ENCODE data around the gene KLF18. TPM values are rescaled to one million over a fixed set of nuclear protein-coding genes. Genes with fewer than 3 reads are reported as not detected.

KLF18 gene
- total RNA-seq, 3 donors from 2014 or later: not detected

DNA sequence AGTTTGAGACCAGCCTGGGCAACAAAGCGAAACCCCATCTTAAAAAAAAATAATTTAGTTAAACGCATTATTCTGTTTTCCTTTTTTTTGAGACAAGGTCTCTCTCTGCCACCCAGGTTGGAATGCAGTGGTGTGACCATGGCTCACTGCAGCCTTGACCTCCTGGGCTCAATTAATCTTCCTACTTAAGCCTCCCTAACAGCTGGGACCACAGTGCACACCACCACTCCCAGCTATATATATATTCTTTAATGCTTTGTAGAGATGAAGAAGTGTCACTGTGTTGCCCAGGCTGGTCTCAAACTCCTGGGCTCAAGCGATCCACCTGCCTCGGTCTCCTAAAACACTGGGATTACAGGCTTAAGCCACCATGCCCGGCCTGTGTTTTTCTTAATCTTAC is 30.5 kb downstream of the KLF18 start:
- no peak for DNase-seq
- H3K36me3 Mint-ChIP-seq (ENCODE audit: insufficient read depth): no peaks in the 10 kb centered on the region
- no peak for ATAC-seq
- H3K4me3 Mint-ChIP-seq: no peak overlapping the region
- H3K4me1 Mint-ChIP-seq (ENCODE audit: low read depth): no peaks in the 10 kb centered on the region
- peaks cover 24% of the 10 kb centered on the region for H3K27me3 Mint-ChIP-seq (ENCODE audit: low read depth)
- no peaks in the 10 kb centered on the region for H3K9me3 Mint-ChIP-seq

DNA sequence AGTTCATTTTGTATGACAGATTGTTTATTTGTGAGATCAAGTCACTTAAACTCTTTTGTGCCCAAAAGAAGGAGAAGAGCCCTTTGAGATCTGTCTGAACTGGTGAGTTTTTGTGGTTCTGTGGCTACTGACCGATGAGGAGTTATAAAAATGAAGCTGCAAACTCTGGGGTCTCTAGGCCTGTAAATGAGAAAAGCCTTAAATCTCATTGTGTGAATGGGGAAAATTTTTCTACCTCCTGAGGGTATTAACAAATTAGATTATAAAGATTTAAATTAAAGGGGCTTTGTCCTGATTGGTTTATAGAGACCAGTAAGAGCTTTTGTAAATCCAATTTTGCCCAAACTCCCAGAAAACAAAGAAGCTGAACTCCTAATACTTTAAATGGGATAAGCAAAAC is 32.5 kb downstream of the KLF18 start:
- H3K9me3 Mint-ChIP-seq: no peaks in the 10 kb centered on the region
- peaks cover 23% of the 10 kb centered on the region for H3K27me3 Mint-ChIP-seq (ENCODE audit: low read depth)
- H3K4me3 Mint-ChIP-seq: no peak overlapping the region
- DNase-seq: no peak
- ATAC-seq: no peak
- H3K36me3 Mint-ChIP-seq (ENCODE audit: insufficient read depth): no peaks in the 10 kb centered on the region
- no peaks in the 10 kb centered on the region for H3K4me1 Mint-ChIP-seq (ENCODE audit: low read depth)

DNA sequence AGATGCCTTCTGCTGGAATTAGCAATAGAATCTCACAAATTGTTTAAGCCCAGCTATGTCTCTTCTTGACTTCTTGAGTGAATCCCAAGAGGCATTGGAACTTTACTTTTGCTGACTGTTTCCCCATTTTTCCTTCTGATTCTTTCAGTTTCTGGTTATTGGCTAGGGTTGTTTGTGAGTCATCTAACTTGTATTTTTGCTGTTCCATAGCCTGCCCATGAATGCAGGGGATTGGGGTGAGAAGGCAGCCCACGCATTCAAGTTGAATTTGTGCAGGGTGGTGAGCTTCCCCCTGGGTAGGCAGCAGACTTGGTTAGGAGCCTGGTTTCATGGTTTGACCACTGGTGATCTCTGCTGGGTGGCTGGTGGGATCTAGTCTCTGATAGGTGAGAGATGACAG is 33.2 kb downstream of the KLF18 start:
- no peaks in the 10 kb centered on the region for H3K36me3 Mint-ChIP-seq (ENCODE audit: insufficient read depth)
- peaks cover 18% of the 10 kb centered on the region for H3K27me3 Mint-ChIP-seq (ENCODE audit: low read depth)
- H3K9me3 Mint-ChIP-seq: no peaks in the 10 kb centered on the region
- H3K4me3 Mint-ChIP-seq: no peak overlapping the region
- DNase-seq (no peak), ATAC-seq (no peak)
- no peaks in the 10 kb centered on the region for H3K4me1 Mint-ChIP-seq (ENCODE audit: low read depth)

DNA sequence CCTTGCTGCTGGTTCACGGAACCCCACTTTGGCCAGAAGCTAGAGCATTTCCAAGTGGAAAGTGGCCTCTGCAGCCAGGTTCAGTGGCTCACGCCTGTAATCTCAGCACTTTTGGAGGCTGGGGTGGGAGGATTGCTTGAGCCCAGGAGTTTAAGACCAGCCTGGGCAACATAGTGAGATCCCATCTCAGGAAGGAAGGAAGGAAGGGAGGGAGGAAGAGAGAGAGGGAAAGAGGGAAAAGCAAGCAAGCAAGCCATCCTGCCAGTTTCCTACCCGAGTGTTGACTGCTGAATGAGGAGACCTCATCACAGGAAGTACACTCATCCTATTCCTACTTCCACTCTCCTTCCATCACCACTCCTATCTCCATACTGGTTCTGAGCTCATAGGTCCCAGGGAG is 35.6 kb downstream of the KLF18 start:
- no peak overlapping the region for H3K4me3 Mint-ChIP-seq
- H3K9me3 Mint-ChIP-seq: no peaks in the 10 kb centered on the region
- no peaks in the 10 kb centered on the region for H3K4me1 Mint-ChIP-seq (ENCODE audit: low read depth)
- DNase-seq (no peak), ATAC-seq (no peak)
- H3K36me3 Mint-ChIP-seq (ENCODE audit: insufficient read depth): no peaks in the 10 kb centered on the region
- peaks cover 18% of the 10 kb centered on the region for H3K27me3 Mint-ChIP-seq (ENCODE audit: low read depth)

DNA sequence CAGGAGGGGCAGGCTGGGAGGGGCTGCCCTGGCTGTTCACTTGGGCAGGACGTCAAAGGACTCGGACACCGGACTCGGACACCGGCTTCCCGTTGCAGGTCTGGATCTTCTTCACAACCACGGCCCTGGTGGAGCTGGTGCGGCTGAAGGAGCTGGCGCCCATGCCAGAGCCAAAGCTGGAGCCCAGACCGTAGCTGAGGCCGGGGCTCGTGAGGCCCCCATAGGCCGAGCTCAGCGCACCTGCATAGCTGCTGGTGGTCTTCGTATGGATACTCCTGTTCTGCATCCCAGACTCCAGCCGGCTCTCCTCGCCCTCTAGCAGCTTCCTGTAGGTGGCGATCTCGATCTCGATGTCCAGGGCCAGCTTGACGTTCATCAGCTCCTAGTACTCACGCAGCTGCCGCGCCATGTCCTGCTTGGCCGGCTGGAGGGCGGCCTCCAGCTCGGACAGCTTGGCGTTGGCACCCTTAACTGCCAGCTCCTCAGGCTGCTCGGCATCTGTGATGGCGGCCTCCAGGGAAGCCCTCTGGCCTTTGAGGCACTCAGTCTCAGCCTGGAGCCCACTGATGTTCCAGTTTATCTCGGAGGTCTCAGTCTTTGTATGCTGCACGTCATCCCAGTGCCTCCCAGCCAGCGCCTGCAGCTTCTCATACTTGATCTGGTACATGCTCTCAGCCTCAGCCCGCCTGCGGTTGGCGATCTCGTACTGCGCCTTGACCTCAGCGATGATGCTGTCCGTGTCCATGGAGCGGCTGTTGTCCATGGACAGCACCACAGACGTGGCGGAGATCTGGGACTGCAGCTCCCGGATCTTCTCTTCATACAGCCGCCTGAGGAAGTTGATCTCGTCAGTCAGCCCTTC is 37.9 kb downstream of the KLF18 start:
- no peaks in the 10 kb centered on the region for H3K4me1 Mint-ChIP-seq (ENCODE audit: low read depth)
- no peak for DNase-seq
- no peak overlapping the region for H3K4me3 Mint-ChIP-seq
- no peaks in the 10 kb centered on the region for H3K36me3 Mint-ChIP-seq (ENCODE audit: insufficient read depth)
- no peak for ATAC-seq
- peaks cover 13% of the 10 kb centered on the region for H3K27me3 Mint-ChIP-seq (ENCODE audit: low read depth)
- H3K9me3 Mint-ChIP-seq: no peaks in the 10 kb centered on the region

DNA sequence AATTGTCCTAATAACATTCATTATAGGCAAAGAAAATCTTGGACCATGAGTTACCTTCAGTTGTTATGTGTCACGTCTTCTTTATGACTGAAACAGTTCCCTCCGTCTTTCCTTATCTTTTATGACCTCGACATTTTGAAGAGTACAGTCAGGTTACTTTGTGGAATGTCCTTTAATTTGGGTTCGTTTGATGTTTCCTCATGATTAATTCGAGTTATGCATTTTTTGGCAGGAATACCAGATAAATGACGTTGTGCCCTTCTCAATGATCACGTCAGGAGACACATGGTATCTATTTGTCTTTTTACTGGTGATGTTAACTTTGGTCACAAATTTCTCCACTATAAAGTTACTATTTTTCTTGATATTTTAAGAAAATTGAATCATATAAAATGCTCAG is 40.1 kb downstream of the KLF18 start:
- peaks cover 3% of the 10 kb centered on the region for H3K9me3 Mint-ChIP-seq
- H3K36me3 Mint-ChIP-seq (ENCODE audit: insufficient read depth): no peaks in the 10 kb centered on the region
- no peak overlapping the region for H3K4me3 Mint-ChIP-seq
- peaks cover 12% of the 10 kb centered on the region for H3K27me3 Mint-ChIP-seq (ENCODE audit: low read depth)
- no peaks in the 10 kb centered on the region for H3K4me1 Mint-ChIP-seq (ENCODE audit: low read depth)
- ATAC-seq (no peak), DNase-seq (no peak)

DNA sequence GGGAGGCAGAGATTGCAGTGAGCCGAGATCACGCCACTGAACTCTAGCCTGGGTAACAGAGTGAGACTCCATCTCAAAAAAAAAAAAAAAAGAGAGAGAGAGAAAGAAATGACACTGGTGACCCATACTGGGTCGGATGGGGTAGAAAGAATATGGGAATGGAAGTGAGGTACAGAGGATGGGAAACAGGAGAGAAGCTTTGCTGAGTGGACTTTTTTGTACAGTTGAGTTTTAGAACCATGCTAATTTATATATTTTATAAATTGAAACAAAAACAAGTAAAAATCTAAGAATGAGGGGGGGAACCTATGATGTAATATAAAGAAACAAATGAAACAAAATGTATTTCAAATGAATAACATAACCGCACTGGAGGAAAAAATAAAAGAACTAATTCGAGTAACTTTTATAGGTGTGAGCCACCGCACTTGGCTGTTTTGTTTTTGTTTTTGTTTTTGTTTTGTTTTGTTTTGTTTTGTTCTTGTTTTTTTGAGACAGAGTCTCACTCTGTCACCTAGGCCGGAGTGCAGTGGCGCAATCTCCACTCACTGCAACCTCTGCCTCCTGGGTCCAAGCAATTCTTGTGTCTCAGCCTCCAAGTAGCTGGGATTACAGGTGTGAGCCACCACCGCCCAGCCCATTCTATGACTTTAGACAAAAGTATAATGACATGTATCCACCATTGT is 41.1 kb downstream of the KLF18 start:
- DNase-seq: no peak
- H3K36me3 Mint-ChIP-seq (ENCODE audit: insufficient read depth): no peaks in the 10 kb centered on the region
- peaks cover 9% of the 10 kb centered on the region for H3K27me3 Mint-ChIP-seq (ENCODE audit: low read depth)
- no peaks in the 10 kb centered on the region for H3K4me1 Mint-ChIP-seq (ENCODE audit: low read depth)
- no peak for ATAC-seq
- H3K9me3 Mint-ChIP-seq: peaks cover 3% of the 10 kb centered on the region
- H3K4me3 Mint-ChIP-seq: no peak overlapping the region

DNA sequence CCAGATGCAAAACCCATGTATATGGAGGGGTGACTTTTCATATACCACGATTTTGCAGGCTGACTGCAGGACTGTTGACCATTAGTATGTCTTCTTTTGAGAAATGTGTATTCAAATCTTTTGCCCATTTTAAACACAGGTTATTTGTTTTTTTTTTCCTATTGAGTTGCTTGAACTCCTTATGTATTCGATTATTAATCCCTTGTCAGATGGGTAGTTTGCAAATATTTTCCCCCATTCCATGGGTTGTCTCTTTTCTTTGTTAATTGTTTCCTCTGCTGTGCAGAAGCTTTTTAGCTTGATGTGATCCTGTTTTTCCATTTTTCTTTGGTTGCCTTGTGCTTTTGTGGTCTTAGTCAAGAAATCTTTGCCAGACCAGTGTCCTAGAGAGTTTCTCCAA is 47.4 kb downstream of the KLF18 start:
- no peak for ATAC-seq
- H3K4me3 Mint-ChIP-seq: no peak overlapping the region
- no peaks in the 10 kb centered on the region for H3K36me3 Mint-ChIP-seq (ENCODE audit: insufficient read depth)
- no peaks in the 10 kb centered on the region for H3K4me1 Mint-ChIP-seq (ENCODE audit: low read depth)
- H3K27me3 Mint-ChIP-seq (ENCODE audit: low read depth): peaks cover 28% of the 10 kb centered on the region
- no peak for DNase-seq
- peaks cover 3% of the 10 kb centered on the region for H3K9me3 Mint-ChIP-seq

DNA sequence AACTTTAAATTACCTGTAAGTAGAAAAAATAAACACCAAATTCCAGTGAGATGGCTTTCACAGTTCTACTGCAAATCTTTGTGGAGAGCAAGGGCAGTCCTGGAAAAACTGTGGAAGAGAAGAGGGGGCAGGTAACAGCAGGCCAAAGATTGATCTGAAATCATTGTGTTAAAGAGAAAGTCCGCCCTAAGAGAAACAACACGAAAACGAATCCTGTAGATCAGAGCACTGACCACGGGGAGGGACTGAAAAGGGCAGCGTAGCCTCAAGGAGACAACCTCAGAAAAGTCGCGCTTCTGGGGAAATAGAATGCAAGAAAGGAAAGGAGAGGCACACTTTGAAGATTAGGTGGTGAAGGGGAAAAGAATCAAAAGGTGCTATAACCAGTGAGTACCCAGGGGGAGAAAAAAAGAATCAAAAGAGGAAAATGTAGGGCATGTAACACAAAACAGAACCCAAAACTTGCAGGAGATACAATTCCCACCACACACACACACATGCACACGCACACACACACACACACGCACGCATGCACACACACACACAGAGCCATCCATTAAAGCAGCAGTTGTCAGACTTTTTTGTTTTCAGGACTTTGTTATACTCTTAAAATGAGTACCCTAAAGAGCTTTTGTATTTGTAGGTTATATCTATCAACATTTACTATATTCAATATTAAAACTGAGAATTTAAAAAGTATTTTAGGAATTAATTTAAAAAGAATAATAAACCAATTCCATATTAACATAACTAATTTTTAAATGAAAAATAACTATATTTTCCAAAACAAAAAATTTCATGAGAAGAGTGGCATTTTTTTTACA is 50.8 kb downstream of the KLF18 start:
- no peak overlapping the region for H3K4me3 Mint-ChIP-seq
- no peak for DNase-seq
- H3K36me3 Mint-ChIP-seq (ENCODE audit: insufficient read depth): no peaks in the 10 kb centered on the region
- ATAC-seq: no peak
- H3K4me1 Mint-ChIP-seq (ENCODE audit: low read depth): no peaks in the 10 kb centered on the region
- no peaks in the 10 kb centered on the region for H3K9me3 Mint-ChIP-seq
- H3K27me3 Mint-ChIP-seq (ENCODE audit: low read depth): peaks cover 30% of the 10 kb centered on the region

DNA sequence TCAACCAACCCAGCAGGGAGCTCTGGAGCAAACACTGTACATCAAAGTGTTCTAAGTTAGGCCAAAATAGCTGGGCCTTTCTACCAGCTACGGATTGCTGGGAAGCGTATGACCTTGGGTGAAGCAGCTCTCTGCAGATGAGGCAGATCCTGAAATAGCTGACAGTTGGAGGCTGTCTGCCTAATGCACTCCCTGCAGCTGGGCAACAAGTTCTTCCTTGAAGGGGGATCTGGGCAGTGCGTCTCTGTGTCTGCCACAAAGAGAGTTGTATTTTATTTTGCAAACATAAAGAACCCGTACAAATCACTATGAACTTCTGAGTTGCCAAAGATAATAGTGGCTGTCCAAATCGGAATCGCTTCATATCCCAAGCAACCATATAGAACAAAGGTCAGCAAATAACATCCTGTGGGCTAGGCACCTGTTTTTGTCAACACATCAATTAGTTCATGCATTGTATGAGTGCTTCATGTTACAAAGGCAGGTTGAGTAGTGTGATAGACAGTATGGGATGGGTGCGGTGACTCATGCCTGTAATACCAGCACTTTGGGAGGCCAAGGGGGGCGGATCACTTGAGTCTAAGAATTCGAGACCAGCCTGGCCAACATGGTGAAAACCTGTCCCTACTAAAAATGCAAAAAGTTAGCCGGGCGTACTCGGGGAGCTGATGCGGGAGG is 51.9 kb downstream of the KLF18 start:
- DNase-seq: no peak
- no peak overlapping the region for H3K4me3 Mint-ChIP-seq

More for the DNA sequence above, 51.9 kb downstream of the KLF18 start:
- no peaks in the 10 kb centered on the region for H3K36me3 Mint-ChIP-seq (ENCODE audit: insufficient read depth)
- no peaks in the 10 kb centered on the region for H3K9me3 Mint-ChIP-seq
- H3K27me3 Mint-ChIP-seq (ENCODE audit: low read depth): peaks cover 30% of the 10 kb centered on the region
- no peak for ATAC-seq
- H3K4me1 Mint-ChIP-seq (ENCODE audit: low read depth): no peaks in the 10 kb centered on the region

Other genes starting within 250 kb of the KLF18 start
- under 1 TPM; 0.33 to 0.45 (median 0.40) TPM for gene ARTN, start 207.8 kb downstream of the KLF18 start, total RNA-seq
- 10 to 100 TPM; 27.5 to 31.9 (median 28.2) TPM for gene IPO13, start 194.7 kb downstream of the KLF18 start, total RNA-seq
- gene DPH2, start 171.6 kb downstream of the KLF18 start, total RNA-seq: 100 to 1,000 TPM; 128 to 151 (median 145) TPM
- 100 to 1,000 TPM; 202 to 210 (median 209) TPM for gene ATP6V0B, start 166.7 kb downstream of the KLF18 start, total RNA-seq
- gene B4GALT2, start 162.4 kb downstream of the KLF18 start, total RNA-seq: 10 to 100 TPM; 32.1 to 35.1 (median 33.7) TPM
- 1 to 10 TPM; 1.0 to 1.8 (median 1.2) TPM for gene CCDC24, start 150.0 kb downstream of the KLF18 start, total RNA-seq
- 10 to 100 TPM; 14.3 to 25.0 (median 18.3) TPM for gene SLC6A9, start 110.2 kb downstream of the KLF18 start, total RNA-seq
- not detected for gene KLF17, start 22.8 kb downstream of the KLF18 start, total RNA-seq
- 10 to 100 TPM; 40.4 to 50.5 (median 43.2) TPM for gene DMAP1, start 71.8 kb upstream of the KLF18 start, total RNA-seq
- 10 to 100 TPM; 66.8 to 70.8 (median 70.3) TPM for gene ERI3, start 213.6 kb upstream of the KLF18 start, total RNA-seq

All from activated T-cell treated with anti-CD3 and anti-CD28 coated beads, Interleukin-2, amount 50 U/mL, for 4 hours (primary cell).